OCI-M2 (cell line): ENCODE data around the gene EXT2.

Source experiments
- DNase-seq: peaks from one replicate; lab custom pipeline; 2025; ENCODE audit not compliant: unreplicated experiment; lab: John Stamatoyannopoulos, UW

EXT2 gene

DNA sequence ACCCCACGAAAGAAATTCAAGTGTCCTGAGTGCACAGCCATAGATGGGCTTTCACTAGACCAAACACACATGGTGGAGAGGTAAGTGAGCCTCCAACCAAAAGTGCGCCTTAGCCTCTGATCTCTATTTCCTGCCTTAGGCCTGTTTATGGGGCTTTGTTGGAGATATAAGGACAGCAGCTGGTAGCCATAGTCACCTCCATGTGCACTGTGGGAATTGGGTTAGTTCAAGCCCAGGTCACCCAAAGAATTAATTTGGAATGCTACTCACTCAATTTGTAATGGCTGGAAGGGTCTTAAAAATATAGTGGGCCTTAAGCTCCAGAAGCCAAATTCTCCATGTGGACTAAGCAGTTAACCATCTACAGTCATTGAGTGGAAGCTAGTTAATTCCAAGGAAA lies 140.8 kb downstream of the EXT2 start:
- DNase-seq: no peak

- DNase-seq: no peak
These were observed 141.7 kb downstream of the EXT2 start for GRCh38 chr11:44237156-44237555.

- DNase-seq: no peak
These were observed 146.4 kb downstream of the EXT2 start for GRCh38 chr11:44241851-44242250.

DNA sequence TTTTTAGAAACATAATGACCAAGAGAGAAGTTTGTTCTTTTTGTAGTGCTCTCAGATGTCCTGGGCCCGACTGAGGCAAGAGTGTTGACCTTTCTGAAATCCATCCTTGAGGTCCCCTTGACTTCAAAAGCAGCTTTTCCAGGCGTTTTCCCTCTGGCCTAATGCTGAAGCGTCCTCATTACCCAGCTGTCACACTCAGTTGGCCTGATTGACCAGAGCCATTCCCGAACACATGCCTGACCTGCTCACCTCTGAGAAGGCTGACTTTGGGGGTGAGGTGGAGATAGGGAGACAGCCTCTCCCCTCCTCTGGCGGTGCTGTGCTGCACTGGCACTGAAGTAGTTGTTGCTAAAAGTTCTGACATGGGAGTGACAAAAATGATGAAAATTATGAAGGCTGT lies 147.6 kb downstream of the EXT2 start:
- DNase-seq: no peak

GRCh38 chr11:44243595-44244343 lies 148.3 kb downstream of the EXT2 start:
- DNase-seq: no peak

- DNase-seq: no peak
These were observed 149.3 kb downstream of the EXT2 start for GRCh38 chr11:44244639-44245310.

GRCh38 chr11:44246726-44247125 lies 151.2 kb downstream of the EXT2 start:
- no peak for DNase-seq

DNA sequence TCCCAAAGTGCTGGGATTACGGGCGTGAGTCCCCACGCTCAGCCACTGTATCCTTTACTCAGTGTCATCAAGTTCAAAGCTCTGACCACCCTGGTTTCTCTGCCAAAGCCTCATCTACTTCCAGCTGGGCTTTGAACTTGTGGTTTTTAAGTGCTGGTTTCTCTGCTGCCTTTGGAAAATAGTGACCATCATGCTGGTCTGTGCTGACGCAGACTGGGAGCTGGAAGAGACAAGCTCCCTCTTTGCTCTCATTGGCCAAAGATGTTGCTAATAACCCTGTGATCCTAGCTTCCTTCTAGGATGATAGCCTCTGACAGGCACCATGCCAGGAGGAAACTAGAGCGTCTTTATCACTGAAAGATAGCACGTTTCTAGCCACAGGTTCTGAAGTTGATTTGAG lies 152.0 kb downstream of the EXT2 start:
- DNase-seq: no peak

DNA sequence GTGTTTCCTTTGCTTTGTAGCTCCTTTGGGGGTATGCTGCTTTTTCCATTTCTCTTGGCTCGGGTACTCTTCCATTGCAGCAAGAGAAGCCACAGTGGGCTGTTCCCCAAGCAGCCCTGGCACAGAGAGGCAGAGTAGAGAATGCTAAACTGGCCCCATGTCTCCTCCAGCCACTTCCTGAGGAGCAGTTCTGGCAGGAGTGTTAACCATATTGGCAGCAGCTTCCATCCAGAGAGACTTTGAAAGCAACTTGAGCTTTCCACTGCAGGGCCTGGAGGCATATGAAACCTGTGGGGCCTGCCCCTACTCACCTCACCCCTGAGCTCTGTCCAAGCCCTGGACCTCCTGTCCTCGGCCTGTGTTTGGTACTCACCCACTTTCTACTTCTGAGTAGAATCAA lies 152.6 kb downstream of the EXT2 start:
- DNase-seq: no peak

DNA sequence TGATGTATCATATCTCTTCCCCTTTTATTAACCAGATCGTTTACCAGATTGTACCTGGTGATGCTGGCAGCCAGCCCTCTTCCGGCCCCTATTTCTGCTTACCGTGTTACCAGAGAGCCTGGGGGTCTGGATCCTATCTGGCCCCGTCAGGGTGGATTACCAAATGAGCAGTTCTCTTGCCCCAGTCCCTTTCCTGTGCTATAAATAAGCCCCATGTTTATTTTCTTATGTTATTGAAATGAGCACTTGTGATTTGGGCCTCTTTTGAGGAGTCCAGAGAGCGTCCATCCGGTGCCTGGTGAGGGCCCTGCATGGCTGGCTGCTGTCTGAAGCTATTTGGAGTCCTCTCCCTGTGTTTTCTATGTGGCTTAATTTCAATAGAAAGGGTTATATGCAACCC lies 154.9 kb downstream of the EXT2 start:
- no peak for DNase-seq

DNA sequence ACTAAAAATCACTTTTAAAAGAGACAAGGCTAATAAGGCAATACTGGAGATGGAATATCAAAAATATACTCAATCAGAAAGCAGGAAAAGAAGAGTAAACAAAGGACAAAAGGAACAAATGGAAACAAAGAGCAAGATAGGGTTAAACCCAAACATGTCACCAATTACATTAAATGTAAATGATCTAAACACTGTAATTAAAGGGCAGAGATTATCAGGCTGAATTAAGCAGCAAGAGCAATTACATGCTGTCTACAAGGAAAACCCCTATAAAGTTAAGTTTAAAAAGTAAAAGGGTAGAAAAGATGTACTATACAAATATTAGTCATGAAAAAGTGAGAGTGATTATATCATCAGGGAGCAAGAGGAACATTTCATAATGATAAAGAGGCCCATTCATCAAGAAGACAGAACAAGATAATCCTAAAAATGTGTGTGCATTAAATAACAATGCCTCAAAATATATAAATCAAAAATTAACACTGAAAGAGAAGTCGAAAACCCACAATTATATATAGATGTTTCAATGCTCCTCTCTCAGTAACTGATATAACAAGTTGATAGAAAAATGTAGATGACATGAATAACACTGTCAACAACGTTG lies 157.6 kb downstream of the EXT2 start:
- DNase-seq: no peak

GRCh38 chr11:44255406-44256071 lies 160.1 kb downstream of the EXT2 start:
- no peak for DNase-seq

DNA sequence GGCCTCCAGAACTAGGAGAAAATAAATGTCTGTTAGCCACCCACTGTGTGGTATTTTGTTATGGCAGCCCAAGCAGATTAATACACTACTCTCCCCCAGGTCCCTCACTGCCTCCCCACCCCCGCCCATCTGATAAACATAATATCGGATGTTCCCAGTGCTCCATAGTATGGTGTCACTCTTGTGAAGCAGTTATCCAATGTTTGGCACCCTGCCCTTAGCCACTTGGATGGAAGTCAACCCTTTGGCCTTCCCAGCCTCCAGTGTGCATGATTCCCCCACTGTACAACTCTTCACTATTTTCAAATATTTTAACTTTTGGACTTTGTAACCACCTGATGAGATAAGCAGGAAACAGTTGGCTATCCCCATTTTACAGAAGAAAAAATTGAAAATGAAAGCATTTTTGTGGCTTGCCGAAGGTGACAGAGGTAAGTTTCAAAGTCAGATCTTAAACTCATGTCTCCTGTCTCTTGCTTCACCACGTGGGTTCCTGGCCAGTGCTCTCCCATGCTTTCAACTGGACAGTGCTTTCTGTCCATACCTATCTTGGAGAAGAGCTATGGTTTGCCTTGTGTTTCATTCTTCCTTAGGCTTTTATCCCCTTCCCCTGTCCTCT lies 161.3 kb downstream of the EXT2 start:
- no peak for DNase-seq

GRCh38 chr11:44257338-44258189 lies 162.1 kb downstream of the EXT2 start:
- DNase-seq: no peak

- no peak for DNase-seq
These were observed 162.7 kb downstream of the EXT2 start for GRCh38 chr11:44258190-44258489.

GRCh38 chr11:44258839-44259420 lies 163.5 kb downstream of the EXT2 start:
- no peak for DNase-seq

DNA sequence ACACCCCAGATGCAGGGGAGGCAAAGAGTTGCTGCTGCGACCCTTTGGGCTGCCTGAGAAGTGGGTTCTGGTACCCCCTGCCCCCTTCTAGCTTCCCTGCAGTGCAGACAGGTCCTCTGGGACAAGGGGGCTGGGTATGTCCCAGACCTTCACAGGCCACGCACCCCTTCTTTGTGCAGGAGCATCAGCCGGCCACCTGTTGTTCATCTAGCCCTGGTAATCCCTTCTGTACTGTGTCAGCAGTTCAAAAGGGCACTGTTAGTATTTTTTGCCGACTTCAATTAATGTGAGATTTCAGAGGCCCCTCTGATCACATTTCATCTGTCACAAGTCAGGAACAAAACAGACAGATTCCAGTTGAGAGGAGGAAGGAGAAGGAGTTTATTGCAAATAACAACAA lies 164.6 kb downstream of the EXT2 start:
- no peak for DNase-seq

- DNase-seq: no peak
These were observed 166.5 kb downstream of the EXT2 start for GRCh38 chr11:44261800-44262591.

GRCh38 chr11:44263738-44264437 lies 168.4 kb downstream of the EXT2 start:
- DNase-seq: no peak
